A549 (cell line): ENCODE results near the gene HP. TPM values are rescaled to one million over a fixed set of nuclear protein-coding genes. Genes with fewer than 3 reads are reported as not detected.
A peak's percentile ranks its signal among the peaks of the same experiment; 100 is the strongest.

Experiments used
- ATAC-seq, 2 experiments: fragments of 200-7000 bp in 1 of 2; fragments of >200 bp in 1 of 2; cut with Nextera tagmentation in 1 of 2; cut with Tn5 transposase in 1 of 2; 3 replicates each; pipeline versions ENCODE4 v1.8.0 to v1.9.1; 2018 to 2020; ENCODE audit warnings: mild to moderate bottlenecking in 1 of 2, moderate library complexity in 1 of 2
- CTCF ChIA-PET: fragments of 300-600 bp; sonication (Branson Sonifier 250); formaldehyde crosslinking; extraction: SDS; loops from one replicate; lab custom pipeline; 2021; ENCODE audit warnings: antibody characterized with exemption, inconsistent platforms; lab: Yijun Ruan, JAX
- POLR2A ChIA-PET: fragments of 350-600 bp; formaldehyde crosslinking; extraction: SDS; loops from one replicate; lab custom pipeline; 2021; ENCODE audit warnings: antibody characterized with exemption, inconsistent platforms; lab: Yijun Ruan, JAX
- DNase-seq, 2 experiments: peaks; one replicate each; pipeline versions ENCODE4 v3.0.0 to v3.0.0-alpha.2; 2011 to 2016; ENCODE audit warnings: low read depth in 1 of 2, low spot score in 1 of 2
- FAIRE-seq: peaks from 2 replicates; lab custom pipeline; 2011; peaks lifted over from hg19 to GRCh38; lab: Jason Lieb, UNC
- H3K27ac ChIP-seq, 2 experiments: fragments of >200 bp; sonication (Bioruptor Twin); formaldehyde crosslinking; 3 replicates each; pipeline ENCODE4 v1.5.1; 2016 to 2017
- H3K4me1 ChIP-seq: fragments of >200 bp; sonication (Bioruptor Twin); formaldehyde crosslinking; 3 replicates; pipeline ENCODE4 v1.6.1; 2016
- H3K4me2 ChIP-seq: fragments of >200 bp; sonication (Bioruptor Twin); formaldehyde crosslinking; 3 replicates; pipeline ENCODE4 v1.6.1; 2016
- H3K4me3 ChIP-seq: fragments of >200 bp; sonication (Bioruptor Twin); formaldehyde crosslinking; 3 replicates; pipeline ENCODE4 v1.5.1; 2016
- H3K9me3 ChIP-seq: fragments of >200 bp; sonication (Bioruptor Twin); formaldehyde crosslinking; 3 replicates; pipeline ENCODE4 v1.6.1; 2016
- BCL3 ChIP-seq: fragments of >200 bp; sonication (Bioruptor Twin); formaldehyde crosslinking; IDR thresholded peaks from 3 replicates; pipeline ENCODE4 v1.6.1; 2016
- CEBPB ChIP-seq, 2 experiments: fragments of >200 bp in 1 of 2; sonication (Bioruptor Twin) in 1 of 2; formaldehyde crosslinking in 1 of 2; IDR thresholded peaks; 2 replicates each; pipeline ENCODE4 v1.6.1; 2012 to 2016
- CTCF ChIP-seq: fragments of >200 bp; sonication (Bioruptor Twin); formaldehyde crosslinking; IDR thresholded peaks from 3 replicates; pipeline ENCODE4 v1.5.1; 2016
- E2F6 ChIP-seq: IDR thresholded peaks from 2 replicates; pipeline ENCODE4 v1.6.1; 2012; ENCODE audit warnings: low read depth, borderline replicate concordance
- EHF ChIP-seq: fragments of 250-450 bp; sonication (Bioruptor Pico); IDR thresholded peaks from 2 replicates; pipeline ENCODE4 v1.5.0; 2020; ENCODE audit warnings: mild to moderate bottlenecking
- EHMT2 ChIP-seq: fragments of 200-600 bp; sonication (generic); IDR thresholded peaks from 2 replicates; pipeline ENCODE4 v1.6.1; 2016; ENCODE audit warnings: antibody characterized with exemption, low read depth, mild to moderate bottlenecking, moderate library complexity
- ESRRA ChIP-seq: fragments of 150-350 bp; IDR thresholded peaks from 2 replicates; pipeline ENCODE4 v1.6.1; 2014; ENCODE audit warnings: mild to moderate bottlenecking, low read length, borderline replicate concordance
- GATA3 ChIP-seq: IDR thresholded peaks from 2 replicates; pipeline ENCODE4 v1.6.1; 2012; ENCODE audit warnings: borderline replicate concordance
- HDAC2 ChIP-seq: fragments of 200-600 bp; sonication (generic); IDR thresholded peaks from 2 replicates; pipeline ENCODE4 v1.6.1; 2016
- HEYL ChIP-seq: fragments of 250-450 bp; sonication (Bioruptor Pico); IDR thresholded peaks from 2 replicates; pipeline ENCODE4 v1.8.0; 2021; ENCODE audit warnings: mild to moderate bottlenecking, moderate library complexity
- HMGXB4 ChIP-seq: fragments of 250-450 bp; sonication (Bioruptor Pico); IDR thresholded peaks from 2 replicates; pipeline ENCODE4 v1.5.0; 2021; ENCODE audit warnings: mild to moderate bottlenecking, moderate library complexity, borderline replicate concordance
- JUNB ChIP-seq: fragments of >200 bp; sonication (Bioruptor Twin); formaldehyde crosslinking; IDR thresholded peaks from 2 replicates; pipeline ENCODE4 v1.6.1; 2016
- KDM5A ChIP-seq: fragments of 200-600 bp; sonication (generic); IDR thresholded peaks from 2 replicates; pipeline ENCODE4 v1.6.1; 2016; ENCODE audit warnings: antibody characterized with exemption, mild to moderate bottlenecking
- MAX ChIP-seq: IDR thresholded peaks from 2 replicates; pipeline ENCODE4 v1.6.1; 2012
- RAD21 ChIP-seq, 2 experiments: fragments of >200 bp in 1 of 2; sonication (Bioruptor Twin) in 1 of 2; formaldehyde crosslinking in 1 of 2; IDR thresholded peaks in 1 of 2; conservative IDR thresholded peaks in 1 of 2; 2 replicates in 1 of 2; 3 replicates in 1 of 2; pipeline ENCODE4 v1.6.1; 2012 to 2018; ENCODE audit warnings: inconsistent platforms in 1 of 2
- RCOR1 ChIP-seq: fragments of 150-350 bp; IDR thresholded peaks from 2 replicates; pipeline ENCODE4 v1.6.1; 2014; ENCODE audit warnings: antibody characterized with exemption, low read length, low read depth
- REST ChIP-seq: fragments of 200-600 bp; sonication (generic); IDR thresholded peaks from 2 replicates; pipeline ENCODE4 v1.6.1; 2016; ENCODE audit warnings: antibody characterized with exemption, mild to moderate bottlenecking, moderate library complexity
- SMC3 ChIP-seq: fragments of >200 bp; sonication (Bioruptor Twin); formaldehyde crosslinking; IDR thresholded peaks from 3 replicates; pipeline ENCODE4 v1.6.1; 2018; ENCODE audit warnings: inconsistent platforms
- SREBF2 ChIP-seq: fragments of 450-650 bp; IDR thresholded peaks from 2 replicates; pipeline ENCODE4 v1.6.1; 2014; ENCODE audit warnings: mild to moderate bottlenecking, moderate library complexity
- TP53 ChIP-seq: fragments of 250-450 bp; sonication (Bioruptor Pico); IDR thresholded peaks from 2 replicates; pipeline ENCODE4 v1.5.0; 2021; ENCODE audit warnings: mild to moderate bottlenecking, moderate library complexity
- USF2 ChIP-seq: fragments of 450-650 bp; IDR thresholded peaks from 2 replicates; pipeline ENCODE4 v1.6.1; 2014; ENCODE audit warnings: antibody characterized with exemption
- ZC3H11A ChIP-seq: fragments of 450-650 bp; IDR thresholded peaks from 2 replicates; pipeline ENCODE4 v1.6.1; 2014; ENCODE audit warnings: antibody characterized with exemption, mild to moderate bottlenecking
- ZSCAN20 ChIP-seq: fragments of 250-450 bp; sonication (Bioruptor Pico); IDR thresholded peaks from 2 replicates; pipeline ENCODE4 v1.8.0; 2022; ENCODE audit warnings: mild to moderate bottlenecking, moderate library complexity
- WGBS: methylation state at CpG from one replicate; pipeline ENCODE4 v1.1.6; 2017; ENCODE audit errors: missing lambda C conversion rate; 5-methylcytosine and 5-hydroxymethylcytosine counted together
- polyA plus RNA-seq, 4 experiments: library from polyadenylated mRNA; depleted of rRNA in 3 of 4; stranded (reverse); fragments of >200 nt; fragmentation: RNase III in 1 of 4; extraction: RNeasy Plus Mini Kit Qiagen cat#74134 plus additional on column Dnase treatment in 1 of 4; gene quantifications; 2 replicates in 3 of 4; 3 replicates in 1 of 4; pipeline ENCODE4 v1.2.3, GENCODE V29; 2011 to 2017

HP gene
- polyA plus RNA-seq, 2 of the 4 experiments (the other 2 are of a cell fraction): 0.23 TPM; not detected in 1

GRCh38 chr16:72064361-72064894, 10.1 kb downstream of the HP start:
- no peak for FAIRE-seq
- 64% methylated on average over 10 of the region's 10 CpGs for WGBS
- H3K4me2 ChIP-seq: no peak overlapping the region
- ATAC-seq: no peak
- no peak for DNase-seq
- TF ChIP-seq HMGXB4 (CRISPR knock-in tag) (no peak), KDM5A (no peak), E2F6 (no peak), ZSCAN20 (CRISPR knock-in tag) (no peak), JUNB (no peak), ZC3H11A (no peak), SREBF2 (no peak), EHMT2 (no peak)
- H3K4me1 ChIP-seq: no peaks in the 10 kb centered on the region
- ChIA-PET CTCF (interaction anchor here (0.7 to 4.4 kb wide), 2 partner anchors 19 to 38 kb away, joined by 3 to 11 read pairs; no protein-coding TSS in a partner anchor), POLR2A (no interaction called here)
- no peak overlapping the region for H3K4me3 ChIP-seq
- no peaks in the 10 kb centered on the region for H3K9me3 ChIP-seq
- H3K27ac ChIP-seq: no peak overlapping the region

GRCh38 chr16:72066747-72067146, 12.4 kb downstream of the HP start:
- H3K27ac ChIP-seq: no peak overlapping the region
- no peaks in the 10 kb centered on the region for H3K4me1 ChIP-seq
- no peak for TF ChIP-seq HDAC2
- peak; percentile 63 for TF ChIP-seq CTCF
- TF ChIP-seq SMC3: peak; percentile 50; the same call in 2 of the 3 replicates
- TF ChIP-seq EHF (CRISPR knock-in tag): no peak
- peak; percentile 59 to 69 for TF ChIP-seq RAD21 (conservative IDR thresholded peaks at IDR 0.05 in 1 of 2, IDR thresholded peaks at IDR 0.05 in 1 of 2)
- TF ChIP-seq, all 56 proteins: peak for 3
- ATAC-seq (peak; percentile 86; a peak in 5 of 6 replicates), FAIRE-seq (no peak), DNase-seq (peak; percentile 48 to 53)
- Histone ChIP-seq H3K4me2 (no peak overlapping the region), H3K4me3 (no peak overlapping the region), H3K9me3 (no peaks in the 10 kb centered on the region)
- CTCF ChIA-PET: interaction anchor here (0.6 to 4.4 kb wide), 12 partner anchors 9 to 1890 kb away, joined by 3 to 43 read pairs (median 6); partner anchors contain the start of genes DHX38, HP and TXNL4B
- POLR2A ChIA-PET: no interaction called here
- WGBS: 0% methylated on average over 1 of the region's 1 CpG

GRCh38 chr16:72068930-72069329, 14.6 kb downstream of the HP start:
- no peaks in the 10 kb centered on the region for H3K9me3 ChIP-seq
- ChIA-PET CTCF (interaction anchor here (0.9 to 3.8 kb wide), 3 partner anchors 16 to 31 kb away, joined by 6 to 43 read pairs (median 21); partner anchors contain the start of genes DHX38 and TXNL4B), POLR2A (no interaction called here)
- no peak overlapping the region for H3K4me2 ChIP-seq
- H3K4me1 ChIP-seq: no peaks in the 10 kb centered on the region
- no peak overlapping the region for H3K4me3 ChIP-seq
- FAIRE-seq (no peak), DNase-seq (no peak)
- H3K27ac ChIP-seq: no peak overlapping the region
- no peak for TF ChIP-seq BCL3
- no peak for TF ChIP-seq GATA3
- TF ChIP-seq RAD21 (conservative IDR thresholded peaks at IDR 0.05 in 1 of 2, IDR thresholded peaks at IDR 0.05 in 1 of 2): no peak
- no peak for TF ChIP-seq USF2
- no peak for TF ChIP-seq RCOR1
- no peak for TF ChIP-seq MAX
- no peak for TF ChIP-seq REST
- no peak for TF ChIP-seq HEYL
- TF ChIP-seq CEBPB (IDR thresholded peaks at IDR 0.05): no peak
- TF ChIP-seq ESRRA: no peak
- no peak for TF ChIP-seq TP53 (CRISPR knock-in tag)
- TF ChIP-seq, all 56 proteins: peak for 0
- WGBS: 77% methylated on average over 4 of the region's 4 CpGs
- ATAC-seq: no peak
